GM23248 (cell line): ENCODE measurements around the gene MRPL19.

Source experiments
- EZH2 ChIP-seq: fragments of 200-600 bp; sonication (generic); IDR thresholded peaks from 2 replicates; pipeline ENCODE4 v1.6.1; 2018; ENCODE audit warnings: antibody characterized with exemption, mild to moderate bottlenecking; ENCODE audit not compliant: insufficient read depth, poor library complexity, severe bottlenecking
- EZH2phosphoT487 ChIP-seq: fragments of 200-600 bp; sonication (generic); IDR thresholded peaks from 2 replicates; pipeline ENCODE4 v1.6.1; 2018; ENCODE audit warnings: antibody characterized with exemption, moderate library complexity, mild to moderate bottlenecking, low read depth; ENCODE audit not compliant: insufficient read depth

- TF ChIP-seq EZH2 (no peak), EZH2phosphoT487 (no peak)
Measured at GRCh38 chr2:75622500-75622899, 24.1 kb upstream of the MRPL19 start.
